GM18505 (cell line): Measurements from ENCODE around the gene PGA3.
"Not testable (repeated sequence)": the region's sequence is repeated elsewhere in the genome, so short reads cannot be mapped to it uniquely, and the experiment has no call there.

Source experiments
- ATAC-seq: cut with Tn5 transposase; IDR thresholded peaks from one replicate; pipeline ENCODE4 v1.9.1; 2021; ENCODE audit not compliant: unreplicated experiment
- POLR2A ChIP-seq: IDR thresholded peaks from 4 replicates; pipeline ENCODE4 v1.6.1; 2011; ENCODE audit warnings: borderline replicate concordance; ENCODE audit not compliant: insufficient read depth, insufficient read length; ENCODE audit errors: extremely low read depth

PGA3 gene

DNA sequence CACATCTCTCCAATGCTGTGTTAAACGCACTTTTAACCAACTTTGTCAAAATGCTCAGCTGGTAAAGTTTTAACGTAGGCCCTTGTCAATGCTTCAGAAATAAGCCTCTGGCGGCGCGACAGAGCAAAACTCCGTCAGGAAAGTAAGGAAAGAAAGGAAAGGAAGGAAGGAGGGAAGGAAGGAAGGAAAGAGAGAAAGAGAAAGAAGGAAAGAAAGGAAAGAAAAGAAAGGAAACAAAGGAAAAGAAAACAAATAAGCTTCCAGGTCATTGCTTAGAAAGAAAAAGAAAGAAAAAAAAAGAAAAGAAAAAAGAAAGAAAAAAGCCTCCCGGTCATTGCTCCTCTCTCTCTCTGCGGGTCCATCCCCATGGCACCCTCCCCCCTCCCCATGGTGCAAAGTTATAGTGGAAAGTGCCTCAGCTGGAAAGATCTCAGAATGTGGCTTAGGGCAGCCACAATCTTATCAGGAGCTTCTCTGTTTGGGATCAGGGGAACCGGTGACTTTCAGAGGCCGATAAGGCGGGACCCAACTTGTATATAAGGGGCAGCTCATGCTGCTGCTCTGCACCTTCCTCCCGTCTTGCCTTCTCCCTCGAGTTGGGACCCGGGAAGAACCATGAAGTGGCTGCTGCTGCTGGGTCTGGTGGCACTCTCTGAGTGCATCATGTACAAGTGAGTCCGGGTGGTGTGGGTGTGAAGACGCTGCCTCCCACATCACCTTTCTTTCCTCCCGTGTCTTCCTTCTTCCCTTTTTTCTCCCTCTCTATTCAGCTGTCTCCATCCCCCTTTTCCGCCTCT, at the start of gene PGA3:
TSS of gene PGA3 (plus strand) at position 566 of the 797 bp plus-strand sequence. CDS start at position 616, 50 bp downstream.
- not testable (repeated sequence) for ATAC-seq

DNA sequence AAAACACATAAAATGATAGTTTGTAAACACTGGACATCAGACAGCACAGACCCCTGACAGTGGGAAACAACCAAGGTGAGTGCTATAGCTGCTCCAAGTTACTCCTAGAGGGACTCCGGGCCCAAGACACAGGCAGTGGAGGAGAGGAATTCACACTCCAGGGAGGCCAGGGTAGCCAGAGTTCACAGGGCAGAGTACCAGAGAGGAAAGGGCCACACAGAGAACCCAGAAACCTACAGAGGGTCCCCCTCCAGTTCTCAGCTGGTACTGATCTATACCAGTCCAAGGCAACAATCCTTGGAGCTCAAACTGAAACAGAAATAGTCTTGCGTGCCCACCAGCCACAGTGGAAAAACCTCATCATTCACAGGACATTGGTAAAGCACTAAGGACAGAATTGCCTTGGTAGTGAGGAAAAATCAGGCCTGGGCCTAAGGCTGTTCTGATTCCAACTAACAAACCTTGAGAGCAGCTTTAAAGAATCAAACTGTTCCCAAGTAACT, 49.7 kb upstream of the PGA3 start:
- TF ChIP-seq POLR2A = no peak
- ATAC-seq = no peak

DNA sequence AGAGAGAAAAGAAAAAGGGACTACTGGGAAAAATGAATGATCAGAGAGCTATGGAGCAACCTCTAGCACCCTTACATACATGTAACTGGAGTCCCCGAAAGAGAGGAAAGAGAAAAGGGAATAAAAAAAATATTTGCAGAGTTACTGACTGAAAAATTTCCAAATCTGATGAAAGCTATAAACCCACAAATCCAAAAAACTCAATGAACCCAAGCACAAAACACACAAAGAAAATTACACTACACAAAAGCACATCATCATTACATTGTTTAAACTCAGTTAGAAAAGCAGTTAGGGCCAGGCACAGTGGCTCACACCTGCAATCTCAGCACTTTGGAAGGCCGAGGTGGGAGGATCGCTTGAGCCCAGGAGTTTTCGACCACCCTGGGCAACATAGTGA, 48.8 kb upstream of the PGA3 start:
- no peak for ATAC-seq
- TF ChIP-seq POLR2A = no peak

DNA sequence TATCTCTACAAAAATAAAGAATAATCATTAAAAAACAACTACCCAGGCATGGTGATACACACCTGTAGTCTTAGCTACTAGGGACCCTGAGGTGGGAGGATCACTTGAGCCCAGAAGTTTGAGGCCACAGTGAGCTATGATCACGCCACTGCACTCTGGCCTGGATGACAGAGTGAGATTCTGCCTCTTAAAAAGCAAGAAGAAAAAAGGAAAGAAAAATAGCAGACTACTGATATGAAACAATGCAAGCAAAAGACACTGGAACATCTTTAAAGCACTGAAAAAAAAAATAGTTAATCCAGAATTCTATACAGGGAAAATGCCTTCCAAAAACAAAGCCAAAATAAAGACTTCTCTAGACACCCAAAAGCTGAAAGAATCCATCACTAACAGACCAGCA, 48.0 kb upstream of the PGA3 start:
- no peak for TF ChIP-seq POLR2A
- ATAC-seq = no peak

DNA sequence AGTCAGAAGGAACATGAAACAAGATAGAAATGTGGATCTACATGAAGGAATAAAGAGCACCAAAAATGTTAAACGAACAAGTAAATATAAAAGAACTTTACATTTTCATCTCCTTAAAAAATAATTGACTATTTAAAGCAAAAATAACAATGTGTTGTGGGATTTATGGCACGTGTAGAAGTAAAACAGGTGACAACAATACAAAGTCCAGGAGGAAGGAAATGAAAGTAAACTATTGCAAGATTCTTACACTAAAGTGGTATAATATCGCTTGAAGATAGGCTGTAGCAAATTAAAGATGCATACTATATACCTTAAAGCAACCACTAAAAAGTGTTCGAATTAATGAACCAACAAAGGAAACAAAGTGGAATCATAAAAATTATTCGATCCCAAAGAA, 47.6 kb upstream of the PGA3 start:
- ATAC-seq = no peak

DNA sequence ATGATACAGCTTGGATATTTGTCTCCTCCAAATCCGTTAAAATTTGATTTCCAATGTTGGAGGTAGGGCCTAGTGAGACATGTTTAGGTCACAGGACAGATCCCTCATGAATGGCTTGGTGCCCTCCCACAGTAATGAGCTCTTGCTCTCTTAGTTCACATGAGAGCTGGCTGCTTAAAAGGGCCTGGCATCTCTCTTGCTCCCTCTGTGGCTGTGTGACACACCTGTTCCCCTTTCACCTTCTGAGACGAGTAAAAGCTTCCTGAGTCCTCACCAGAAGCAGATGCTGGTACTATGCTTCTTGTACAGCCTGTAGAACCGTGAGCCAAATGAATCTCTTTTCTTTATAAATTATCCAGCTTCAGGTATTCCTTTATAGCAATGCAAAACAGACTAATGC, 45.6 kb upstream of the PGA3 start:
- ATAC-seq = no peak
- no peak for TF ChIP-seq POLR2A

More for the DNA sequence above, 47.6 kb upstream of the PGA3 start:
- no peak for TF ChIP-seq POLR2A

DNA sequence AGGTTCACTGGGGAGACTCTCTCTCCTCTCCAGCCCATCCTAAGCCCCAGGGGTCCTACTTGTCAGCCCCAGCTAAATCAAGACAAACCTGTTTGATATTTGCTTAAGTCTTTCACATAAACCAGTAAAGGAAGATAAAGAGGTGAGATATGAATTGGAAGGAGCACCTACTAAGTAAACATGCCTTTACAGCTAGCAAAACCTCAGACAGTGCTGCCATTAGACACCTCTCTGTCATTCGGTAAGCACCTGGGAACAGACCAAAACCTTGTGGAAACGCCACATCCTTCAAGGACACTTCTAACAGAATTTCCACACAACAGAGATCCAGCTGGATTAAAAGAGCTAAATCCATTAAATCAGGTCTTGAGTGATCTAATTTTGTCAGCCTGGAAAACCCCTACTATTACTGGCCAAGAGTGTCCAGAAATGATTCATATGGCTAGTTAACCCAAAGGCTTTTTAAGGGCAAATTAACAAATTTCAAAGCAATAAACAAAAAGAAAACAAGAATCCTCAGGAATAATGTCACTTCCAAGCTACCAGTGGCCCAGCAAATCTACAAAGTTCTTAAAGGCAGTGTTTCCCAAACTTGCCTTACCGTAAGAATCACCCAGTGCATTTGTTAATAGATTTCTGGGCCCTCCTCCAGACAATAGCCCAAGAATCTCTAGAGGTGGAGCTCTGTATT, 44.5 kb upstream of the PGA3 start:
- no peak for ATAC-seq
- TF ChIP-seq POLR2A = no peak

DNA sequence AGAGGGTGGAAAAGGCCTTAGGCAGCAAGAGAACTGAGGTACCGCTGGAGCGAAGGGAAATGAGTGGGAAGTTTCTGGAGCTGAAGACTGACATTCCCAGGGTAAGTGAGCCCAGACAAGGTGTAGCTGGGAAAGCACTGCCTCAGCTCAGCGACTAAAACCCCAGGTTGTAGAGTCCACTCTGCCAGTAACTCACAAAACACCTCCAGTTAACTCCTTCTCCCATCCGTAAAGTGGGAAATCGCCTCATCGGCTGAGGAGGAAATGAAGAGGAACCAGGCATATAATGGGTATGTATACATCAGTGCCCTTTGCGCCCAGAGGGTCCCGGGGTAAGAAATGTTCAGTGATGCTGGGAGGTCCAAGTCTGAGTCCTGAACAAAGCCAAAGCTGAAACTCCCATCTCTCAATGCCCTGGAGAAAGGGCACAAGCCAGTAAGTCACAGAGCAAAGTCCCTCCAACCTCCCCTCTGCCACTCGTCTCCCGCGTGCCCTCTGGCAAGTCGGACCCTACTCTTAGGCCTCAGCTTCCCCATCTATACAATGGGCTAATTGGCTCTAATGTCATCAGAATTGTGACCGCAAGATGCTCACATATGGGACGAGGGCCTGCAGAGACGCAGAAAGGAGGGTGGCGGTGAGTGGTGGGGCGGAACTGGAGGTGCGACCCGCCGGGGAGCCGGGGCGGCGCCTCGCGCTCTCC, 42.7 kb upstream of the PGA3 start:
- no peak for ATAC-seq
- TF ChIP-seq POLR2A = peak; percentile 65

DNA sequence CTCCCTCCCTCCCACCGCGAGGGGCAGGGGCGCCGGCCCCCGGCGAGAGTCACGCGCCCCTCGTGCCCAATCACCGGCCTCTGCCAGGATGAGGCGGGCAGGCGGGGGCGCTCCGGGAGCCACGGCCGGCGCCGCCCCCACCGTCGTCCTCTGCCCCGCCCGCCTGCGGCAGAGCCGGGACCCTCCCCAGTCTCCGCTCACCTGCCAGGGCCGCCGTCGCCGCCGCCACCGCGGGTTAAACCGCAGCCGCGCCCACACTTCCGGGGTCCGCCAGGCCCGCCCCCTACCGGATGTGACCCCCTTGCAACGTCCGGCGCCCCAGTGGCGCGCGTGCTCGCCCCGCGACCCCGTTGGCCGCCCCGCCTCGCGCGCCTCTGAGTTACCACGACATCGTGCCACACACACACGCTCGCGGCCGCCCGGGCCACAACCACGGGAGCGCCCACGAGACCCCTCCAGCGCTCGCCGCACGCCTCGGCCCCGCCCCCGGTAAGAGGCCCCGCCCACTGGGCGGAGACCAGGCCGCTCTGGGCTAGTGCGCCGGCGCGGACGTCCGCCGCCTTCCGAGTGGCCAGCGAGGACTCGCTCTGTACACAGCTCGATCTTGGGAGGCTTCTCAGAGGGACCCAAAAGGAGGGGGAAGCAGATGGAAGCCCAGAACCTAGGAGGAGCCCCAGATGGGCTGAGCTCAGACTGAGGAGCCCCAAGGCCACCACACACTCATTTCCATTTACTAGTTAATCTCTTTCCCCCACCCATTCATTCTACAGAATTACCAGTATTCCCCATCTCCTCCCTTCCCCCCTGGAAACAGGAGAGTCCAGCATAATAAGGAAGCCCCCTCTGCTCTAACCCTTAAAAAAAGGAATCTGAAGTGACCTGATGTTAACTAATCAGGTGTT, 41.9 kb upstream of the PGA3 start, which contains the start of gene VPS37C:
TSS of gene VPS37C (minus strand) at position 237 of the 902 bp plus-strand sequence. CDS start 22,597 bp downstream, outside the sequence.
- peak; percentile 89 for TF ChIP-seq POLR2A
- ATAC-seq = peak; percentile 76

DNA sequence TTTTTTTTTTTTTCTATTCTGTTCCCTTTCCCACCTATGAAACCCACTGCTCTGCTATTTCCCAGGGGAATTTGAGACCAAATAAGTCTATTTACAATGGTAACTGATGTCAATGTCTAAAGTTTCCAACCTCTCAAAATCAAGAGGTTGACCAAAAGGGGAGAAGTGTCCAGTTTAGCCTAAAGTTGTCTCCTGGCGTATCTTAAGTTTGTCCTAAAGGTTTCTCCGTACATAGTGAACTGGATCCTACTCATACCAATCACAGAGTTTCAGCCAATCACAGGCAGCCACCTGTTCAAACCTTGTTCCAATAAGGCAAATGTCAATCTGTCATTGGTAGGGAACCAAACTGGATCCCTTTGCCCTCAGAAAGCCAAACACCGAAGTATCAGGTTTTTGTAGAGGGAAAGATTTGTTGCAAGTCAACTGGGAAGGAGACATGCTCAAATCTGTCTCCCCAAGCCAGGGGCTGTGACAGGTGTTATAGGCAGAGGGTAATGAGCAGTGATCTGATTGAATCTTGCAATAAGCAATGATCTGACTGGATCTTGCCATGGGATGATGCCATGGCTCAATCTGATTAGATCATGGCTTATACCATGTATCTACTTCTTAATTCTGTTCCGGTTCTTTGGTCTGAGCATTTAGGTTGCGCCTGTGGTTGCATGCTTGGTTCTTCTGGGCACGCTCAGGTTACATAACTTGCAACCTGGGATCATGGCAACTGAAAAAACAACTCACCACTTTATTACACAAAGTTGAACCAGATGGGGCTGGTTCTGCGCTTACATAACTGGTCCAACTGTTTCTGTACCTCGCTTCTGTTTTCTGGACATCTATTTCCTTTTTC, 41.0 kb upstream of the PGA3 start:
- ATAC-seq = no peak
- no peak for TF ChIP-seq POLR2A

DNA sequence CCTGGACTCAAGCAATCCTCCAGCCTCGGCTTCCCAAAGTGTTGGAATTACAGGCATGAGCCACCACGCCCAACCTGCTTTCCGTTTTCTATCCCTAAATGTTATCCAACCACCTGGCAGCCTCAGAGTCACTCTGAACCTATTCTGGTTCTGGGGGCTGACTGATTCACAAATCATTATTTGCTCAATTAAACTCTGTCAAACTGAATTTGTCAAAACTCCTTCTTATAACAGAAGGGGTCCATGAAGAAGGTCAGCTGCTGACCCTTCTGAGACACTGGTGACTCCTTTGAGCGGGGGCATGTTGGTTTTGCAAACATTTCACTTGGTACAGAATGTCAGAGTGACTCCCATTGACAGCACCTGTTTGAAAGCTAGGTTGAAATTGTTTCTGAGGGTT, 40.3 kb upstream of the PGA3 start:
- no peak for ATAC-seq
- TF ChIP-seq POLR2A = no peak

DNA sequence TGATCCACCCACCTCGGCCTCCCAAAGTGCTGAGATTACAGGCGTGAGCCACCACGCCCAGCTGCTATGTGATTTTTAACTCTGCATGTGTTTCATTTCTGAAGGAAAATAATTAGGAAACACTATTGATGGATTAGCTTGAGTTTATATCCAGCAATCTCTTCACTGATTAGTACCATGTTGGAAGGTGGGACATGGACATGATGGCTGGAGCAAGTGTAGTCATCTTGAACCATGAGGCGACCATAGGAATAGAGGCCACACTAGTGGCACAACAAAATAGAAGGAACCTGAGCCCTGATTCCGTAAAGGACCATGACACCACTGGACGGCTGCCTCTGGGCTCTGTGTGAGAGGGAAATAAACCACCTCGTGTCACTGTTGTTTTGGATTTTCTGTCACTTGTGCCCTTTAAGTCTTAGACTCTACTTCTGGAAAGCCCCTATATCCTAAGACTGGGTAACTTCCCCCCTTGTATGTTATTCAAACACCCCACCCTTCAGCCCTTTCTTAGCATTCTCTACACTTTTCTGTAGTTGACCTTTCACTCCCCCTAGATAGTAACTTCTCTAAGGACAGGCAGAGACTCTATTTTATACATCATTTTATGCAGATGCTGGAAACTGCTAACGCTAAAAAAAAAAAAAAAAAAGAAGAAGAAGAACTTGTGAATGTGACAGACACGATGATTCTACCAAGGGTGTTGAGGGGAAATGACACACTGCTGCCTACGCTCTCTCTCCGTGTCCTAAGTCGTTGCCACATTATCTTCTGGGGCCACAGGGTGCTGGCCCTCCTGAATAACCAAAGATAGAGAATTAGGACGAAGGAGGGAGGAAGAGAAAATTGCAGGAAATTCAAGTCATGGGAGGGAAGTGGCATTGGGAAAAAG, 39.4 kb upstream of the PGA3 start:
- ATAC-seq = no peak
- TF ChIP-seq POLR2A = peak; percentile 24
